Measurements from ENCODE around the gene SUSD3.

- no peak for TF ChIP-seq CTCF (IDR thresholded peaks at IDR 0.05; ENCODE audit: low read depth, low read length, poor library complexity, severe bottlenecking)
- TF ChIP-seq EZH2phosphoT487 (IDR thresholded peaks at IDR 0.05; ENCODE audit: borderline replicate concordance, low read length), result no peak
Observed at GRCh38 chr9:93066978-93067603, 8.6 kb downstream of the SUSD3 start.
